GM19328 (cell line): Measurements from ENCODE around the gene HOXD13.
A peak's percentile ranks its signal among the peaks of the same experiment; 100 is the strongest.

Source experiments
- ATAC-seq: cut with Tn5 transposase; IDR thresholded peaks from one replicate; pipeline ENCODE4 v1.9.1; 2021; ENCODE audit warnings: mild to moderate bottlenecking, moderate library complexity; ENCODE audit not compliant: unreplicated experiment

Gene HOXD13

GRCh38 chr2:176130957-176131847, 38.7 kb downstream of the HOXD13 start:
- no peak for ATAC-seq

DNA sequence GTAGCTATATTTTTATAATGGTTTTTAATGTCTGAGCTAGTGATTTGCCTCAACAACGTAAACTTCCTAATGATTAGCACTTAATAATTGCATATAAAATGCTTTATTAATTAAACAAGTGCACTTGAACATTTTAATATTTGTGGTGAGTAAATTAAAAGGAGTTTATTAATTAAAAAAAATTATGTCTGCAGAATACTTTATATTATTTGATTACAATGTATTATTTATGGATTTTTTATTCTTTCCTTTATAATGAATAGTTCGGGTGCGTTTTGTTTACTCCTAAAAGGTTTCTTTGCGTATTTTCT, 39.3 kb downstream of the HOXD13 start:
- no peak for ATAC-seq

DNA sequence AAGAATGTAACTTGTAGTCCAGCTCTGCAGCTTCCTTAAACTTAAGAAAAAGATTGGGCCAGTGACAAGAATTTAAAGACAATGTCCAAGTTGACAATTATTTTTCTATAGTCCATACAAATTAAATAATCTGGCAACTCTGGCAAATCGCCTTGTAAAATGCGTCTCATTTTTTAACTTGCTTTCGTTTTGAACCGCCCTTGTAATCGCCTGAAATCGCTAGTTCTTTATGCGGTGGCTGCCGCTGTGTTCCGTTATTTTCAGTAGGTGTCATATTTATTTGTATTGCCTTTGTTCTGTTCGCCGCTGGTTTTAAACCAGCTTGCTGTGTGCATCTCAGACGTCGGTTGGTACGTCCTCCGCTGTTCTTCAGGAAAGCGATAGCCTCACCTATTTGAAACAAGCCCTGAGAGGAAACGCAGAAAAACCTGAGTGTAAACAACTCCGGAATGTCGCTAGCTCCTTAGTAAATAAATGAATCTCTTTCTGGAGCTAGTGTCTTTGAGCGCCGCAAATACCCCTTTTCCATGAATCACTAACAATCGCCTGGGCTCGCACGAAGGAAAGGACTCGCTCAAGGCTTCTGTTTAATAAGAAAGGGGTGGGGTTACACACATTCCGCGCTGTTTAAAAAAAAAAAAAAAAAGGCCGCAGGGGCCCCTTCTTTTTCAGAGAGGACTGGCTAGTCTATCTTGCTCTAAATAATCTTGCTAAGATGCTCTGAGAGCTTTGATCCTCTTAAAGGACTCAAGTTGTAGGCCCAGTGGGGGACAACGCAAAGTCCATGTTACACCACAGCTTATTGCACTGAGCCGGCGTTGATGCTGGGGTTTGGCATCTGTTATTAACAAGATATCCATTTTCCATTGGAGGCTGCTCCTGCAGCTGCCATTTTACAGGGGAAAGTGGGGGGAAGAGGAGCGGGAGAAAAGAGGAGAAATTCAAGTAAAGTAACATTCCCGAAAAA, 40.0 kb downstream of the HOXD13 start:
- ATAC-seq: no peak

- no peak for ATAC-seq
Measured at GRCh38 chr2:176133389-176133788, 40.9 kb downstream of the HOXD13 start.

GRCh38 chr2:176134035-176134434, 41.5 kb downstream of the HOXD13 start:
- ATAC-seq: no peak

DNA sequence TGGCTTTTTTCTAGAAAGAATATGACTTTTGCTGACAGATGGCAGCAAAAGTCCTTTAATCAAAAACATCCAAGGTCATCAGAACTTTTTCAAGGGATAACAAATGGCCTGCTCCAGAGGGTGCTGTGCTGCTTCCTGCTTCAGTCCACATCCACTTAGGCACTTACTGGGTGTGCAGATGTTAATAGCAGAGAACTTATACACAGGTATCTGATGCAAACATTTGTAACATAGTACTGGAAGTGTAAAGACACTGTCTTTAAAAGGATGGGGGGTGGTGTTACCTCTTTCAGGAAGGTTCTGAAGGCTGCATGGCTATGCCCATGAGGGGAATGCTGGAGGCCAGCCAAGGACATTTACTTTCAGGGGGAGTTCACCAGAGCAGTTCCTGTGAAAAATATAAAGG, 42.5 kb downstream of the HOXD13 start:
- ATAC-seq: no peak

DNA sequence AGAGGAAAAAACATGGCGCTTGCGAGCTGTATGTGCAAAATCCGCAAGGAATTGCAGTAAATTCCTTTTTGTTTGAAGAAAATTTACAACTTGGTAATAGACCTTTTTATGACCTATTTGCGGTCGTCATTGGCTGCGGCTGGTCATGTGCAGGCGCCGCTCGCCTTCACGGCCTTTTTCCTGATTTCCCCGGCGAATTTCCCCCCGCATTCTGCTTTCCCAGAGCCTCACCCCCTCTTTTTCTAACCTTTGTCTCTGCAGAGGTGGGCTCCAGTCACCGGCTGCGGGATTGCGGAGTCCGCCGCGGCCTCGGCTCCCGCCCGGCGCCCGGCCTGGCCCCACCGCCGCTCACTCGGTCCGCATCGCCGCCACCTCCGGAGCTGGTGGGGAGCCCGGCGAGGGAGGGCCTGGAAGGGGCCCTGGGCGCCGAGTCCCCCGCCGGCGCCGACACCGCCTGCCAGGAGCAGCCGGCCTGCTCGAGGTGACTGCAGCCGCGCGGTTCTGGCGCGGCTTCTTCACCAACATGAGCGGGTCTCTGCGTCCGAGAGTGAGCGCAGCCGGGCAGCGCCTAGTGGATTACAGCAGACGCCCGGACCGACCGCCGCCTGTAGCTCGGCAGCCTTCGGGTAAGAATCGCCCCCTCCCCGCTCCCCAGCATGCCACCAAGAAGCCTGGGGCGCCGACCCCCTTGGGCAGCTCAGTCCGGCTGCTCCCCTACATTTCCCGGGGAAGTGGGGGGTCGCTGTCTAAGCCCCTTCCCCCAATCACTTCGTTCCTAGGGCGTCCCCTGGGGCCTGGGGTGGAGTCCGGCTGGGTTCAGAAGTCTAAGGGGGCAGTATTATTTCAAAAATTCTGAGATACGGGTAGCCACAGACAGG, 44.1 kb downstream of the HOXD13 start:
- ATAC-seq: no peak

GRCh38 chr2:176137252-176137580, 44.7 kb downstream of the HOXD13 start:
- ATAC-seq: no peak

DNA sequence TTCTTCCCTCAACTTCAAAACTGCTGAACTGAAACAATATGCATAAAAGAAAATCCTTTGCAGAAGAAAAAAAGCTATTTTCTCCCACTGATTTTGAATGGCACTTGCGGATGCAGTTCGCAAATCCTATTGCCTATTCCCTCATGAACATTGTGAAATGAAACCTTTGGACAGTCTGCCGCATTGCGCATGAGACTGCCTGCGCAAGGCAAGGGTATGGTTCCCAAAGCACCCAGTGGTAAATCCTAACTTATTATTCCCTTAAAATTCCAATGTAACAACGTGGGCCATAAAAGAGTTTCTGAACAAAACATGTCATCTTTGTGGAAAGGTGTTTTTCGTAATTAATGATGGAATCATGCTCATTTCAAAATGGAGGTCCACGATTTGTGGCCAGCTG, 45.4 kb downstream of the HOXD13 start:
- no peak for ATAC-seq

- ATAC-seq: no peak
Measured at GRCh38 chr2:176138526-176138922, 46.0 kb downstream of the HOXD13 start.

GRCh38 chr2:176138923-176139660, 46.6 kb downstream of the HOXD13 start:
- no peak for ATAC-seq

DNA sequence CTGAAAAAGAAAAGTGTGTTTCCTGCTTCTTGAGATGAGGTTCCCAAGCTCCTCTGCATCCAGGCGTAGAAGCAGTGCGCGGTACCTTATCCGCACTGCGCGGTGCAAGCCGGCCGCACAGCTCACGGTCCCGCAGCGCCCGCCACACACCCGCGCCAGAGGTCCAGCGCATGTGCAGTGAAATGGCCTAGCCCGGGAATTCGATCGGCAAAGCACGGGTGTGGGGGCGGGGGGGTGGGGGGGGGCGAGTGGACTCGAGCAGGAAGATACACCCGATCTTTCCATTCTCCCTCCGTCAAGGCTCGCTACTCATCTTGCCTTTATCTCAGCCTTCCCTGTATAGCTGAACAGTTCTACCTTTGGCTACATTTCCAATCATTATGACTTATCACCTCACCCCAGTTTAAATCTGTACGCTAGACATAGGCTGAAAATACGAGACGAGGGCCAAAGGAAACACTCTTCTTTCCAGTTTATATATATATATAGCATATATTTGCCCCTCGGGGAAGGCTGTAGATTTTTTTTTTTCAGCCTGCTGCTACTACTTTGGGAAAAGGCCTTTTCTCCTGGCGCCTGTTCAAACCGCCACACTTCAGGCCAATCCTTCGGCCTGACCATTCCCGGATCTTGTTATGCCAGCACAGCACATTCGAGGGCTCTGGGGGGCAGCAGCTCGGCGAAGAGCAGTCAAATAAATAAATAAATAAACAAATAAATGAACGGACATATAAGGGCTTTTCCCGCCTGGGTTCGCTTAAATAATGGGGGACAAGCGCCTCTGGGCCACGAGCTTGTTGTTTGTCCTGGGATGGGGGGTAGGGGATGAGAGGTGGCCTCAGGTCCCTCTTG, 47.4 kb downstream of the HOXD13 start:
- peak; percentile 14 for ATAC-seq

DNA sequence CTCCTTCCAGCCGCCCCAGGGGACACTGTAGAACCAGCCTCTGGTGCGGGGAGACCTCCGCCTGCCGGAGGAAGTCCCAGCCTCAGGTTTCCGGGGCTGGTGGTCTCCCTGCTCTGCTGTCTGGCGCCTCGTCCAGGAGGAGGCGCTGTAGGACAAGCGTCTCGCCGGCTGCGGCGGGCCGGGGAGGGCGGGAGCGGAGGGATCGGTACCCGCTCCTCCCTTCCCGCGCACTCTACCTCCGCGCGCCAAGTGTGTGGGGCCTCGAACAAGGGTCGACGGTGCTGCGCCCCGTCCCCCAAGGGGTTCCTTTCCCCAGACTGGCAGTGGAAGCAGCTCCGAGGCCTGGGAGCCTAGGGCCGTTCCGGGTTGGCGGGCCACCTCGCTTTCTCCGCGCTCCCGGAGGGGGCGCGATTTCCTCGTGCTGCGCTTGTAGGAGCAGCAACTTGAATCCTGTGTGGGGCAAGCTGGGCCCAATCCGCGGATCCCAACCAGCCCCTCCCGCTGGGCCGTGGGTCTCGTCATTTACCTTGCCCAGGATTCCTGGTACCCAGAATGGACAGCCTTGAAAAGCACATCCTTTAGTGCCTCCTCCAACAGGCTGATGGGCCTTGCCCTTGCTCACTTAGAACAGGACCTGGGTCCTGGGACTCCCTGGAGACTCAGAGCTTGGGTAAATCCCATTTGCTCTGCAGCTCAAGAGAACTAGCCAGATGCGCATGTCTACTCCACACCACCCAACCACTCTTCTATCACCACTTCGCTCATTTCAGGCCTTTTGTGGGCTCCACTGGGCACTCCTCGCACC, 48.2 kb downstream of the HOXD13 start:
- peak; percentile 86 for ATAC-seq

GRCh38 chr2:176142281-176142680, 49.8 kb downstream of the HOXD13 start:
- no peak for ATAC-seq
